ENCODE data around the gene PMM2. TPM values are rescaled to one million over a fixed set of nuclear protein-coding genes. Genes with fewer than 3 reads are reported as not detected.

Gene PMM2
- total RNA-seq, 1 donor from 2014 or later = 61.1 TPM

DNA sequence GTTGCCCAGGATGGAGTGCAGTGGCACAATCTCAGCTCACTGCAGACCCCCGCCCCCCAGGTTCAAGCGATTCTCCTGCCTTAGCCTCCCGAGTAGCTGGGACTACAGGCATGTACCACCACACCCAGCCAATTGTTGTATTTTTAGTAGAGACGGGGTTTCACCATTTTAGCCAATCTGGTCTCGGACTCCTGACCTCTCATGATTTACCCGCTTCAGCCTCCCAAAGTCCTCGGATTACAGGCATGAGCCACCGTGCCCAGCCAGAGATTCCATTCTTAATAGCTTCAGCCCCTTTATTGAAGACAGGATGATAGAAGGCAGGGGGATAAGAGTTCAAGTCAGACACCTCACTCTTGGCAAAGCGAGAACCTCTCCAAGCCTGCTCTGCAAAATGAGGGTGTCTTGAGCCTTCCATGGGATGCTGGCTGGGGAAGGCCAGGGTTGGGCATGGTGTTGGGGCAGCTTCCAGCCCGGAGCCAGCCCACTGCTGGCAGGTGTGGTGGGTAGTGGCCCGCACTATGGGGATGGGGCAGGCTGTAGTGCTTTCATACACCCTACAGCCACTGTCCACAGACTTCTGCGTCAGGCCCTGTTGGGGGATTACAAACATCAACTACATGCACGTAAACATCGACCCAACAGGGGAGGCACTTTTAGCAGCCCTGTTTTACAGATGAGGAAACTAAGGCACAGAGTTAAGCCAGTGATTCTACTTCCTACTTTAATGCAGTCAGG is 67.7 kb downstream of the PMM2 start:
- CTCF ChIA-PET = interaction anchor here (1.4 to 1.8 kb wide), 2 partner anchors 15 to 143 kb away, joined by 3 to 4 read pairs; no protein-coding TSS in a partner anchor

DNA sequence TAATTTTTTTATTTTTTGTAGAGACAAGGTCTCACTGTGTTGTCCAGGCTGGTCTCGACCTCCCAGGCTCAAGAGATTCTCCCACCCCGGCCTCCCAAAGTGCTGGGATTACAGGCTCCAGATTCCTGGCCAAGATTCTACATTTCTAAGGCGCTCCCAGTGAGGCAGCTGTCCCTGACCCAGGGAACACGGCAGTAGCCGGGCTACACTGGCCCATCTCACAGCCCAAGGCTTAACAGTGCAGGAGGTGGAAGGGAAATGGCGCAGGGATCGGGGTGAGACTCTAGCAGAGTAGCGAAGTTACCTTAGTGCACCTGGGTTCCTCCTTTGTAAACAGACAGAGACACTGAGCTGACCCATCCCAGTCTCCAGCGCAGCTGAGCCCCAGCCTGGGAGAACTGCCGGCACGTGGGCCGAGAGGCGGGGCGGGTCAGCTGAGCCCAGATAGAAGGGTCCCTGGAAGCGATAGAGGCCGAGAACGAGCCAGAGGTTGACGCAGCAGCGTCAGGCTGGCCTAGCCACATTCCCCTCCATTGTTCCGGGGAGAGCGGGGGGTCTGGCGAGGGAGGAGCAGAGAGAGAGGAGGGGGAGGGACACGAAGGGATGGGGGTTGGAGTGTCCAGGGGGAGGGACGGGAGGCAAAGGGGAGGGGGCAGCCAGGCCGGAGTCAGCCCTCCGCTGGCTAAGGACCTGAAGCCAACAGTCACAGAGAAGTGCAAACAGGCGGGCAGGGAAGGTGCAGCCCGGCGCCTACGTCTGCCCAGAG is 68.7 kb downstream of the PMM2 start:
- intact Hi-C loops (cut with micrococcal nuclease) = no loop called here
- H3K4me1 Mint-ChIP-seq = peaks cover 63% of the 10 kb centered on the region
- peak overlapping the region; percentile 60 for H3K4me3 Mint-ChIP-seq
- POLR2A ChIA-PET = interaction anchor here (0.7 kb wide), 1 partner anchor 392 kb away, joined by 3 read pairs; no protein-coding TSS in a partner anchor
- H3K36me3 Mint-ChIP-seq (ENCODE audit: low read depth) = peaks cover 4% of the 10 kb centered on the region
- no peak for ATAC-seq (ENCODE audit: low read depth)
- H3K27ac Mint-ChIP-seq = peak overlapping the region; percentile 46
- H3K27me3 Mint-ChIP-seq = no peaks in the 10 kb centered on the region
- TF ChIP-seq, protein P1, sequence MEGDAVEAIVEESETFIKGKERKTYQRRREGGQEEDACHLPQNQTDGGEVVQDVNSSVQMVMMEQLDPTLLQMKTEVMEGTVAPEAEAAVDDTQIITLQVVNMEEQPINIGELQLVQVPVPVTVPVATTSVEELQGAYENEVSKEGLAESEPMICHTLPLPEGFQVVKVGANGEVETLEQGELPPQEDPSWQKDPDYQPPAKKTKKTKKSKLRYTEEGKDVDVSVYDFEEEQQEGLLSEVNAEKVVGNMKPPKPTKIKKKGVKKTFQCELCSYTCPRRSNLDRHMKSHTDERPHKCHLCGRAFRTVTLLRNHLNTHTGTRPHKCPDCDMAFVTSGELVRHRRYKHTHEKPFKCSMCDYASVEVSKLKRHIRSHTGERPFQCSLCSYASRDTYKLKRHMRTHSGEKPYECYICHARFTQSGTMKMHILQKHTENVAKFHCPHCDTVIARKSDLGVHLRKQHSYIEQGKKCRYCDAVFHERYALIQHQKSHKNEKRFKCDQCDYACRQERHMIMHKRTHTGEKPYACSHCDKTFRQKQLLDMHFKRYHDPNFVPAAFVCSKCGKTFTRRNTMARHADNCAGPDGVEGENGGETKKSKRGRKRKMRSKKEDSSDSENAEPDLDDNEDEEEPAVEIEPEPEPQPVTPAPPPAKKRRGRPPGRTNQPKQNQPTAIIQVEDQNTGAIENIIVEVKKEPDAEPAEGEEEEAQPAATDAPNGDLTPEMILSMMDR (IDR thresholded peaks at IDR 0.05) = no peak
- CTCF ChIA-PET = interaction anchor here (0.7 to 1.8 kb wide), 2 partner anchors 12 to 14 kb away, joined by 4 read pairs; no protein-coding TSS in a partner anchor
- H3K9me3 Mint-ChIP-seq = no peaks in the 10 kb centered on the region
- DNase-seq = no peak

More for the DNA sequence above, 67.7 kb downstream of the PMM2 start:
- no peak overlapping the region for H3K4me3 Mint-ChIP-seq
- intact Hi-C loops (cut with micrococcal nuclease) = no loop called here
- H3K27ac Mint-ChIP-seq = no peak overlapping the region
- POLR2A ChIA-PET = interaction anchor here (0.9 to 1.2 kb wide), 2 partner anchors 15 to 26 kb away, joined by 4 to 5 read pairs; no protein-coding TSS in a partner anchor
- H3K27me3 Mint-ChIP-seq = no peaks in the 10 kb centered on the region
- peaks cover 6% of the 10 kb centered on the region for H3K36me3 Mint-ChIP-seq (ENCODE audit: low read depth)
- H3K9me3 Mint-ChIP-seq = no peaks in the 10 kb centered on the region
- TF ChIP-seq, protein P1 (IDR thresholded peaks at IDR 0.05) = no peak
- ATAC-seq (ENCODE audit: low read depth) = no peak
- DNase-seq = no peak
- peaks cover 59% of the 10 kb centered on the region for H3K4me1 Mint-ChIP-seq

- DNase-seq = no peak
- peak overlapping the region; percentile 93 for H3K4me3 Mint-ChIP-seq
- H3K27ac Mint-ChIP-seq = no peak overlapping the region
- intact Hi-C loops (cut with micrococcal nuclease) = no loop called here
- ChIA-PET CTCF (interaction anchor here (0.7 kb wide), 1 partner anchor 11 kb away, joined by 4 read pairs; no protein-coding TSS in a partner anchor), POLR2A (no interaction called here)
- H3K36me3 Mint-ChIP-seq (ENCODE audit: low read depth) = peaks cover 4% of the 10 kb centered on the region
- TF ChIP-seq, protein P1 (IDR thresholded peaks at IDR 0.05) = no peak
- peaks cover 64% of the 10 kb centered on the region for H3K4me1 Mint-ChIP-seq
- no peaks in the 10 kb centered on the region for H3K9me3 Mint-ChIP-seq
- H3K27me3 Mint-ChIP-seq = no peaks in the 10 kb centered on the region
- ATAC-seq (ENCODE audit: low read depth) = no peak
These were observed 69.2 kb downstream of the PMM2 start for GRCh38 chr16:8866884-8867215.

DNA sequence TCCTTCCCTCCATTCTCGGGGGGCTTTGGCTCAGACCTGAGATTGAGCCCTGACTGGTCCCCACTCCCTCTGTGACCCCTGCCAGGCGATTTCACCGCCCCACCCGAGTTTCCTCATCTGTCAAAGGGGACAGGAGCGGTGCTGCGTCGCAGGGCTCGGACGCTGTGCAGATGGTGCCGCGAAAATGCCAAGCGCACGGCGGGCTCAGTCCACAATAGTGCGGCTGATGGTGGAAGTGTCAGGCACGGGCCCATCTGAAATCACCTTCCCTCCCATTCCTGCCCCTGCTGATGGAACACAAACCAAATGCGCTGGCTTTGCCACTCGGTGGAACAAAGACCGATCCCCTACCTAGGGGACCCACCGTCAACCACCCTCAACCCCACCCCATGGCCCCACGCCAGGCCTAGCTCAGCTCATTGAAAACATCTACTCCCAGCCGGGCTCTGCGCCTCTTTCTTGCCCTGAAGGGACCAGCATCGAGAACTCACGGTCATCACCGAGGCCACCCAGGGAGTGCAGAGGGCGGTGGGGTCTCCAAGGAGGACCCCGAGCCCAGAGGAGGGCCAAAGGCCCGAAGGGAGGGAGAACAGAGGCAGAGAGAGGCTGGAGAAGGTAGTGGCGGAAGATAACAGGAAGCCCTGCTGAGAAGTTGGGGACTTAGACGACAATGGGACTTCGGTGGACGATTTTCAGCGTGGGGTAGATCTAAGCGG is 69.7 kb downstream of the PMM2 start:
- CTCF ChIA-PET = no interaction called here
- peak overlapping the region; percentile 84 for H3K27ac Mint-ChIP-seq
- TF ChIP-seq, protein P1 (IDR thresholded peaks at IDR 0.05) = no peak
- no peaks in the 10 kb centered on the region for H3K9me3 Mint-ChIP-seq
- POLR2A ChIA-PET = interaction anchor here (0.6 to 2.4 kb wide), 3 partner anchors 16 to 225 kb away, joined by 3 to 32 read pairs (median 9); partner anchors contain the start of gene HAPSTR1
- H3K36me3 Mint-ChIP-seq (ENCODE audit: low read depth) = peaks cover 4% of the 10 kb centered on the region
- intact Hi-C loops (cut with micrococcal nuclease) = no loop called here
- no peak for DNase-seq
- no peaks in the 10 kb centered on the region for H3K27me3 Mint-ChIP-seq
- peak overlapping the region; percentile 93 for H3K4me3 Mint-ChIP-seq
- ATAC-seq (ENCODE audit: low read depth) = no peak
- peaks cover 60% of the 10 kb centered on the region for H3K4me1 Mint-ChIP-seq
